ENCODE results near the gene SORBS1.

The SORBS1 gene

GRCh38 chr10:95524358-95525032 lies 36.7 kb downstream of the SORBS1 start:
- H3K4me3 ChIP-seq (ENCODE audit: low read depth, low read length): no peak overlapping the region
- TF ChIP-seq, protein P1, sequence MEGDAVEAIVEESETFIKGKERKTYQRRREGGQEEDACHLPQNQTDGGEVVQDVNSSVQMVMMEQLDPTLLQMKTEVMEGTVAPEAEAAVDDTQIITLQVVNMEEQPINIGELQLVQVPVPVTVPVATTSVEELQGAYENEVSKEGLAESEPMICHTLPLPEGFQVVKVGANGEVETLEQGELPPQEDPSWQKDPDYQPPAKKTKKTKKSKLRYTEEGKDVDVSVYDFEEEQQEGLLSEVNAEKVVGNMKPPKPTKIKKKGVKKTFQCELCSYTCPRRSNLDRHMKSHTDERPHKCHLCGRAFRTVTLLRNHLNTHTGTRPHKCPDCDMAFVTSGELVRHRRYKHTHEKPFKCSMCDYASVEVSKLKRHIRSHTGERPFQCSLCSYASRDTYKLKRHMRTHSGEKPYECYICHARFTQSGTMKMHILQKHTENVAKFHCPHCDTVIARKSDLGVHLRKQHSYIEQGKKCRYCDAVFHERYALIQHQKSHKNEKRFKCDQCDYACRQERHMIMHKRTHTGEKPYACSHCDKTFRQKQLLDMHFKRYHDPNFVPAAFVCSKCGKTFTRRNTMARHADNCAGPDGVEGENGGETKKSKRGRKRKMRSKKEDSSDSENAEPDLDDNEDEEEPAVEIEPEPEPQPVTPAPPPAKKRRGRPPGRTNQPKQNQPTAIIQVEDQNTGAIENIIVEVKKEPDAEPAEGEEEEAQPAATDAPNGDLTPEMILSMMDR (IDR thresholded peaks at IDR 0.05; ENCODE audit: low read depth, low read length): no peak

DNA sequence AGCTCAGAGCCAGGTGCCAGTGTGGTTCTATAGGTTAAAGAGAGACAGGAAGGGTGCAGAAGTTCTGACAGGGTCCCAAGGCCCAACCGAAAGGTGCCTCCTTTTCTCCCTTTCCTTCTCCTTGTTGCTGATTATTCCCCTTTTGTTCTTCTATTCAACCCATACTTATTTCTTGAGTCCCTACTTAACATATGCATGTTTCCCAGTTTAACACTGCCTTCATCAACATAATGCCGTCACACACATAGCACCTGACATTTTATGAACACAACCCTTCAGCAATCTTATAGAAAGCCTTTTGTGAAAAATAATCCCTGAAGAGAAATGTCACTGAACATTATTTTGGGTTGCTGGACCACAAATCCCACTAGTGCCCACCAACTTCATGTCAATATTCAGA lies 39.1 kb downstream of the SORBS1 start:
- no peak overlapping the region for H3K4me3 ChIP-seq (ENCODE audit: low read depth, low read length)
- TF ChIP-seq, protein P1 (IDR thresholded peaks at IDR 0.05; ENCODE audit: low read depth, low read length): no peak

GRCh38 chr10:95520617-95521016 lies 40.6 kb downstream of the SORBS1 start:
- no peak overlapping the region for H3K4me3 ChIP-seq (ENCODE audit: low read depth, low read length)
- TF ChIP-seq, protein P1 (IDR thresholded peaks at IDR 0.05; ENCODE audit: low read depth, low read length): no peak

DNA sequence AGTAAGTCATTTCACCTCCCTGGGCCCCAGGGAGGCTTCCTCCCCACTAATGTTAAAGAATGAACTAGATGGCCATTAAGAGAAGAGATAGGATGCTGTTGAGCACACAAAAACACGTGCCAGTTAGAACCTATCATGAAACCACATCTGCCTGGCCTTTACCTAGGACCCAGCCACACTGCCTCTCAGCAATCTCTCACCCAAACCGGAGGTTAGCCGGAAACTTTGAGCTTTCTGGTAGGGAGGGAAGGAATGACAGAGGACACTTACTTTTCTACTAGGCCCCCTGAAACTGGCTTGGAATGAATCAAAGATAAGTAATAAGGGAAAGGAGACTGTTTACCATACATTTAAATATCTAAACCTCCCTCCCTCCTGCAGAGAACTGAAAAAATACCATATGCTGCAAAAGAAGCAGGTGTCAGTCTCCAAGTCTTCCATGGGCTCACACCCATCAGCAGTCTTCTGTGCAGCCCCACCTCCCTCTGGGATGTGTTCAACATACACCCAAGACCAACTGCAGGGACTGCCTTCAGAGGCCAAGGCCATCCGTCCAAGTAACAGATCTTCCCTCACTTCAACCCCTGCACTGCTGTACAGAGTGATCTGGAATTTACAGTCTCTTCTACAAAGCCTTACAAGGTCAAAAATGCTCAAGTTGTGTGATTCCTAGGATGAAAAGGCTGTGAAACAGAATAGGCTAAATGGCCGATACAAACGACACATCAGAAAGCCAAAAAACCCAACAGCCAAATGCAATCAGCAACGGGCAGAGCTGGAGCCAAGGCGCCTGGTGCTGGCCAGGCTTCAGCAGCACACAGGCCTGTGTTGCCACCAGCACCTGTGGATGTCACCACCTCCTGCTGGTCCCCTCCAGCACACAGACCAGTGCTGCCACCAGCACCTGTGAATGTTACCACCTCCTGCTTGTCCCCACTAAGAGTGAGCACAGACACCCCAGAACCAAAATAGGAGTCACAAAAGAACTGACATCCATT lies 42.4 kb downstream of the SORBS1 start:
- TF ChIP-seq, protein P1 (IDR thresholded peaks at IDR 0.05; ENCODE audit: low read depth, low read length): no peak
- no peak overlapping the region for H3K4me3 ChIP-seq (ENCODE audit: low read depth, low read length)

DNA sequence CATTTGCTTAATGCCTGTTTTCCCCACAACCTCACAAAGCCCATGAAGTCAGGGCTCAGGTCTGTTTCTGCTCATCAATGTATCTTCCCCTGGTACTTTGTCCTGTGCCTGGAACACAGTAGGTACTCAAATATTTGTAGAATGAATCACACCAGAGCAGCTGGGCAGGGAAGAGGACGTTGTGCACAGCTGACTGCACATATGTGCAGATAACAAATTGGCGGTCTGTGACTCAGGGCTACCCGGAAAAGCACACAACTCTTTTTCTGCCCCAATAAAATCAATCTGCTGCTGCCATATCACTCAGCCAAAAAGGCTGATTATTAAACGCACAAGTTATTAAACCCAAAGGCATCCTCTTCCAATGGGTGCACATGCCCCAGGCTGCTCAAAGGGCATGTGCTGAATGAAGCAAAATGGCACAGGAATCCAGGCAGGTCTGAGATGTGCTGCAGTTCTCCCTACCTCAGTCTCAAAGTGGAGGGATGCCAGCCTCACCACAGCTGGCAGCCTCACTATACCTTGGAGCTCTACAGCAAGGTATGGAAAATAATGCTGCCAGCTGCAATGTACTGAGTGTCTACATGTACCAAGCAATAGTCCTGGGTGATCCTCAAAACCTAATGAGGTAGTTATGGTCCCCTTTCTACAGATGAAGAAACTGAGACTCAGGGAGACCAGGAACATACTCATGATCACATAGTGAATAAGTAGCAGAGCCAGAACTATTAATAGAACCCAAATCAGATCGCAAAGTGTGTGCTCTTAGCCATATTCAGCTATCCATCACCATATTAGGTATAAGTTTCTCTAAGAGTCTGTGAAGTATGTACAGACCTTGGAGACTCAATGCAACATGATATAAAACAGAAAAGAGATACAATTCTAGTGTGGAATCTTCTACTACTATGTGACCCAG lies 43.4 kb downstream of the SORBS1 start:
- TF ChIP-seq, protein P1 (IDR thresholded peaks at IDR 0.05; ENCODE audit: low read depth, low read length): no peak
- H3K4me3 ChIP-seq (ENCODE audit: low read depth, low read length): no peak overlapping the region

DNA sequence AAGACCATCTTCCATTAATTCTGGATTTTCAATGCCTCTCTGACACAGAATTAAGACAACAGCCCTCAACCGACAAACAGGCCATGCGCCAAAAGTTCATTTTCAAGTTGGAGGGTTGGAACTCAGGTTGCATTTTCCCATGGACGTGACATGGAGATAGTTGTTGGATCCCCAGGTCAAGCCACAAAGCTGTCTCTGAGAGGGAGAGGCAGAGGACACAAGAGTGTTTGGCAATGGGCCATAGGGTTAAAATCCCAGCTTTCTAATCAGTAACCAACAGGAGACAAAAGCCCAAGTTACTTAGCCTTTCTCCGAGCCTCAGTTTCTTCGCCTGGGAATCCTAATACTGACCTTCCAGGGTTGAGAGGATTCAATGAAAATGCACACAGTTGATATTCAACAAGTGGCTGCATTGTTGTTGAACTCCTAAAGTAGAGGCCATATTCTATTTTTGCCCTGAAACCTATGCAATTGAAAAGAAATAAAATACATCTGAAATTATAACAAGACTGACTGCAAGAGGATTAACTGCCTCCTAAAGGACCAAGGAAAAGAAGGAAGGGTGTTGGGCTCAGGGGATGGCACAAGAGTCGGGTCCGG lies 44.3 kb downstream of the SORBS1 start:
- H3K4me3 ChIP-seq (ENCODE audit: low read depth, low read length): no peak overlapping the region
- TF ChIP-seq, protein P1 (IDR thresholded peaks at IDR 0.05; ENCODE audit: low read depth, low read length): no peak
